Measurements from ENCODE around the gene TAS2R8. TPM values are rescaled to one million over a fixed set of nuclear protein-coding genes. Genes with fewer than 3 reads are reported as not detected.

Gene TAS2R8
- total RNA-seq, 1 experiment from 2014 or later, result not detected

GRCh38 chr12:10759657-10760056, 47.4 kb downstream of the TAS2R8 start:
- H3K9ac ChIP-seq (ENCODE audit: low read length), result no peak overlapping the region
- H3K79me2 ChIP-seq (ENCODE audit: low read length), result no peaks in the 10 kb centered on the region
- no peaks in the 10 kb centered on the region for H3K9me2 ChIP-seq (replicated peaks; ENCODE audit: low read length)
- intact Hi-C loops (cut with micrococcal nuclease), result no loop called here
- ATAC-seq, result no peak
- peaks cover 5% of the 10 kb centered on the region; the same call in 1 of the 2 replicates for H3K27me3 ChIP-seq (ENCODE audit: low read length)
- H3K36me3 ChIP-seq (ENCODE audit: low read depth, low read length), result no peaks in the 10 kb centered on the region
- ChIA-PET CTCF (no interaction called here), POLR2A (ENCODE audit: unreplicated experiment) (no interaction called here)
- DNase-seq, result no peak
- H4K20me1 ChIP-seq (ENCODE audit: low read length), result no peaks in the 10 kb centered on the region
- BruUV-seq (replicated peaks), result no TSS peak
- no peaks in the 10 kb centered on the region for H3K9me3 ChIP-seq (ENCODE audit: low read length)
- no peaks in the 10 kb centered on the region for H3F3A ChIP-seq (ENCODE audit: low read length, unreplicated experiment)
- H3K27ac ChIP-seq (ENCODE audit: low read length), result no peak overlapping the region
- H2AFZ ChIP-seq (ENCODE audit: low read length), result no peak overlapping the region
- no peaks in the 10 kb centered on the region for H3K4me1 ChIP-seq (ENCODE audit: insufficient read depth, low read length)
- TF ChIP-seq EZH2phosphoT487 (IDR thresholded peaks at IDR 0.05; ENCODE audit: borderline replicate concordance, low read length), result no peak
- TF ChIP-seq EZH2 (IDR thresholded peaks at IDR 0.05; ENCODE audit: low read length, unreplicated experiment), result no peak
- no peak for TF ChIP-seq CTCF (conservative IDR thresholded peaks at IDR 0.05; ENCODE audit: low read depth, low read length)
- H3K4me2 ChIP-seq (ENCODE audit: low read length), result no peak overlapping the region
- no peak overlapping the region for H3K4me3 ChIP-seq (ENCODE audit: low read length)

DNA sequence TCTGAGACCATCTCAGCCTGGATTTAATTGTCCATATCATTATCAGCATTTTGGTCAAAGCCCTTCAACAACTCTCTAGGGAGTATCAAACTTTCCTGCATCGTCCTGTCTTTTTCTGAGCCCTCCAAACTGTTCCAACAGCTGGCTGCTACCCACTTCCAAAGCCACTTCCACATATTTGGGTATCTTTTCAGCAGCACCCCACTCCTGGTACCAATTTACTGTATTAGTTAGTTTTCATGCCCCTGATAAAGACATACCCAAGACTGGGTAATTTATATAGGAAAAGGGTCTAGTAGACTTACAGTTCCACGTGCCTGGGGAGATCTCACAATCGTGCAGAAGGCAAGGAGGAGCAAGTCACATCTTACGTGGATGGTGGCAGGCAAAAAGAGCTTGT, 50.9 kb downstream of the TAS2R8 start:
- no peaks in the 10 kb centered on the region for H3K36me3 ChIP-seq (ENCODE audit: low read depth, low read length)
- H3F3A ChIP-seq (ENCODE audit: low read length, unreplicated experiment), result no peaks in the 10 kb centered on the region
- no peaks in the 10 kb centered on the region for H3K79me2 ChIP-seq (ENCODE audit: low read length)
- H3K9ac ChIP-seq (ENCODE audit: low read length), result no peak overlapping the region
- no TSS peak for BruUV-seq (replicated peaks)
- H3K4me1 ChIP-seq (ENCODE audit: insufficient read depth, low read length), result peaks cover 9% of the 10 kb centered on the region
- no peaks in the 10 kb centered on the region for H3K9me3 ChIP-seq (ENCODE audit: low read length)
- ChIA-PET POLR2A (ENCODE audit: unreplicated experiment) (no interaction called here), CTCF (no interaction called here)
- TF ChIP-seq CTCF (conservative IDR thresholded peaks at IDR 0.05; ENCODE audit: low read depth, low read length) (no peak), EZH2phosphoT487 (IDR thresholded peaks at IDR 0.05; ENCODE audit: borderline replicate concordance, low read length) (no peak), EZH2 (IDR thresholded peaks at IDR 0.05; ENCODE audit: low read length, unreplicated experiment) (no peak)
- H3K27ac ChIP-seq (ENCODE audit: low read length), result no peak overlapping the region
- no peak for DNase-seq
- ATAC-seq, result no peak
- H3K9me2 ChIP-seq (replicated peaks; ENCODE audit: low read length), result no peaks in the 10 kb centered on the region
- H2AFZ ChIP-seq (ENCODE audit: low read length), result no peak overlapping the region
- intact Hi-C loops (cut with micrococcal nuclease), result no loop called here
- H3K4me2 ChIP-seq (ENCODE audit: low read length), result no peak overlapping the region
- H3K27me3 ChIP-seq (ENCODE audit: low read length), result peaks cover 5% of the 10 kb centered on the region; the same call in 1 of the 2 replicates
- no peaks in the 10 kb centered on the region for H4K20me1 ChIP-seq (ENCODE audit: low read length)
- no peak overlapping the region for H3K4me3 ChIP-seq (ENCODE audit: low read length)

Other genes starting within 250 kb of the TAS2R8 start
- gene MAGOHB, start 193.7 kb downstream of the TAS2R8 start, total RNA-seq (2014; rRNA removed), result 25.6 and 36.8 TPM in 2 replicates
- 4.3 and 8.6 TPM in 2 replicates for gene STYK1, start 133.2 kb downstream of the TAS2R8 start, total RNA-seq (2014; rRNA removed)
- 85.9 and 104 TPM in 2 replicates for gene YBX3, start 84.0 kb downstream of the TAS2R8 start, total RNA-seq (2014; rRNA removed)
- not detected in 2 replicates for gene TAS2R7, start 4.7 kb downstream of the TAS2R8 start, total RNA-seq (2014; rRNA removed)
- not detected in 2 replicates for gene TAS2R9, start 2.9 kb upstream of the TAS2R8 start, total RNA-seq (2014; rRNA removed)
- 0.44 and 0.58 TPM in 2 replicates for gene TAS2R10, start 19.1 kb upstream of the TAS2R8 start, total RNA-seq (2014; rRNA removed)
- gene PRR4, start 42.2 kb upstream of the TAS2R8 start, total RNA-seq (2014; rRNA removed), result 3.5 and 9.3 TPM in 2 replicates
- gene PRH1, start 77.0 kb upstream of the TAS2R8 start, total RNA-seq (2014; rRNA removed), result 5.7 and 9.5 TPM in 2 replicates
- 0.11 and 0.86 TPM in 2 replicates for gene TAS2R13, start 102.3 kb upstream of the TAS2R8 start, total RNA-seq (2014; rRNA removed)
- not detected in 2 replicates for gene PRH2, start 122.0 kb upstream of the TAS2R8 start, total RNA-seq (2014; rRNA removed)
- 1.6 and 1.8 TPM in 2 replicates for gene TAS2R14, start 132.0 kb upstream of the TAS2R8 start, total RNA-seq (2014; rRNA removed)
- gene TAS2R50, start 179.6 kb upstream of the TAS2R8 start, total RNA-seq (2014; rRNA removed), result 0.29 and 1.5 TPM in 2 replicates
- gene TAS2R20, start 191.0 kb upstream of the TAS2R8 start, total RNA-seq (2014; rRNA removed), result 0.11 and 0.46 TPM in 2 replicates
- gene TAS2R19, start 215.3 kb upstream of the TAS2R8 start, total RNA-seq (2014; rRNA removed), result not detected in 2 replicates
- 0.55 and 0.75 TPM in 2 replicates for gene TAS2R31, start 224.1 kb upstream of the TAS2R8 start, total RNA-seq (2014; rRNA removed)